ENCODE data around the gene FBRS.
A peak's percentile ranks its signal among the peaks of the same experiment; 100 is the strongest.
"Not testable (repeated sequence)": the region's sequence is repeated elsewhere in the genome, so short reads cannot be mapped to it uniquely, and the experiment has no call there.

FBRS gene

DNA sequence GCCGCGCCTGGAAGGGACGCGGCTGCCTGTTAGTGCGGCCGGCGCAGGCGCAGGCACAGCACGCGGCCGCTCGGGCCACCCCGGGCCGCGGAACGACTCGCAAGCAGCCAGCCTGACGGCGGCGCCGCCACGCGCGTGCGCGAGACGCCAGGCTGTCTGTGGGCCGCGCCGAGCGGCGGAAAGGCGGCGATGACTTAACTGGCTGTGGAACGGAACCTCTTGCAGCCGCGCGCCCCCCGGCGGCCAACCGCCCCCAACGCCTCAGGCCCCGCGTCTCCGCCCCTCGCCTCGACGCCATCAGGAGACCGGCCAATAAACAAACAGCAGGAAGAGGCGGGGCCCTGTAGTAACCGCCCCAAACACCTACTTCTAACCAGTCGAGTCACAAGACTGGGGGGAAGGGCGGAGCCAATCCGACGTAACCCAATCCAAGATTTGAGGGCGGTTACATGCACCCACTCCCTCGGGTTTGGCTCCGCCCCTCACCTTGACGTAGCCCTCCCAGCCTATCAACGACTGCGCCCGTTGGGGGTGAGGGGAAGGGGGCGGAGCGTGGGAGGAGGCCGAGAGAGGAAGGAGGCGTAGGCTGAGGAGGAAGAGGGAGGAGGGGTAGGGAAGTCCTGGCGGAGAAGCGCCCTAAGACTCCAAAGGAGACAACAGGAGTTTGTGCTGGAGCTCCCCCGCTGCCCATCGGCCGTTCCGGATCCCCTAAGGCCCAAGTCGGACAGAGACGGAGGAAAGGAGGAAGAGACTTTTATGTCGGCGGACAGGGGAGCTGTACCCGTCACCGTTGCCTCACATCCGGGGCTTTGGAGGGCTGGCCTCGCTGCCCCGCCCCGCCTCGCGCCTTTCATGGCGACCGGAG, at the start of gene FBRS:
TSS of gene FBRS (plus strand) at position 566 of the 865 bp plus-strand sequence. CDS start 1,088 bp downstream, outside the sequence.
- DNase-seq (ENCODE audit: low read depth) = peak; percentile 99

DNA sequence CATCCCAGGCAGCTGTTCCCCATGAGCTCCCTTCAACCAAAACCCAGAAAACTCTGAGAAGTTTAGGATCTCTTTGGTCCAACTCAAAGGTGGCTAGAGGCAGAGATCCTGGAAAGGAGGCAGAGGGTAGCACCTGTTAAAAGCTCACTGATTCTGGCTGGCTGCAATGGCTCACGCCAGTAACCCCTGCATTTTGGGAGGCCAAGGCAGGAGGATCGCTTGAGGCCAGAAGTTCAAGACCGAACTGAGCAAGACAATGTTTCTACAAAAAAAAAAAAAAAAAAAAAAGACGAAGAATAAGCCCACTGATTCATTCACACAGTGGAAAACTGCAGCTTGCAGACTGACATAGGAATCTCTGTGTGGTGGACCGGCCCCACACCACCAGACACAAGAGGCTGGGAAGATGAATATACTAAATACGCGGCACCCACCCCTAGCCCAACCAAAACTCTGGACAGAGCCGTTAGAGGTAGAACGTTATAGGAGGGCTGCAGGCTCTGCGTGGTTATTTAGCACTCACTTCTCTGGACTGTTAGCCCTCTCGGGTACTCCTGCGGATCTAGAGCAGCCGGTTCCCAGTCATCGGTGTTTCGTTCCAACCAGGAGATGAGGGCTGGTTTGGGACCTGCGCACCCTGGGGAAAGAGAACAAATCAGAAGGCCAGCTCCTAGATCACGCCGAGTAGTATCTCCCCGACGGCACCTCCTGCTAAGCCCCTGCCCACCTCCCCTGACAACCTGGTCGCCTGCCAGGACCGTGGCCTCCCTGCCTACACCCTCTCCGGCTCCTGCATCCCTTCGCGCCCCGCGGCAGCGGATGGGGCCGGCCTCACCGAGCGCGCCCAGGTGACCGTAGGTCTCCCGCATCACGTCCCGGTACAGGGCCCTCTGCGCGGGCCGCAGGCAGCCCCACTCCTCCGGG, 49.0 kb upstream of the FBRS start:
- peak; percentile 29 for DNase-seq (ENCODE audit: low read depth)

DNA sequence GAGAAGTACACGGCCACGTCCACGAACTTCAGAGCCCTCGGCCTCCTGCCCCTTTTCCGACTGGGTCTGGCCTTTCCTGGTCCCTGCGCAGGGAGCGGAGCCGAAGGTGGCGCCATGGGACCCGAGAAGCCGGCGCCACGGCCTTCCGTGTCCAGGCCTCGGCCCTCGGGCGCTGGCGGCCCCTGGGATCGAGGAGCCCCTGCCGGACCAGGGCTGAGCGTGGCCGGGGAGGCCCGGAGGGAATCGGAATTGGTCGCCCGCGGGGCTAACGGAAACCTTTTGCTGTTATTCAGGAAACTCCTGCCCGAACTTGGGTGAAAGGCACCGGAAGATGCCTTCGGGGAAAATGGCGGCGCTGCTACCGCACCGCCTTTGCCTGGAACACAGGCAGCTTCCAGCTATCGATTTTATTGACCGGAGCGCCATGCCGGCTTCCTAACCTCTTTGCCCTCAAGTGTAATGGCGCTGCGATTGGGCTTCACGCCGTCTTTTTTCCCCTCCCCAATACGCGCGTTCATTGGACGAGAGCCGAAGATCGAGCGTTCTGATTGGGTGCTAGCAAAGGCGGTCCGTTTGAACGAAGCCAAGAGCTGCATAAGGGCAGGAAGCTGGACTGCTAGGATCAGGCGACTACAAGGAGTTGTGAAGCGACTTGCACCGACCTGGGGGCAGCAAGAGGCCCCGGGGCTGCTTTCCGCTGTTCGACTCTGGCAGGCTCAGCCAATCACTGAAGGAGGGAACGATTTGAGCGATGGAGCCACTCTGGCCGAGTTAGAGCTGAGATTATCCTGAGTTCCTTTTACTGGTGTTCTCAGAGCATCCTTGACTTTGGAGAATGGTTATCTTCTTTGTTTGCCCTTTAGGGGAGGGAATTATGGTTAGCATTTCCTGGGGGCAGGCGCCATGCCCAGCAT, 48.0 kb upstream of the FBRS start, which contains the start of gene ZNF689:
TSS of gene ZNF689 (minus strand) at position 464 of the 914 bp plus-strand sequence. CDS start at position 116, 348 bp downstream.
- peak; percentile 87 for DNase-seq (ENCODE audit: low read depth)

DNA sequence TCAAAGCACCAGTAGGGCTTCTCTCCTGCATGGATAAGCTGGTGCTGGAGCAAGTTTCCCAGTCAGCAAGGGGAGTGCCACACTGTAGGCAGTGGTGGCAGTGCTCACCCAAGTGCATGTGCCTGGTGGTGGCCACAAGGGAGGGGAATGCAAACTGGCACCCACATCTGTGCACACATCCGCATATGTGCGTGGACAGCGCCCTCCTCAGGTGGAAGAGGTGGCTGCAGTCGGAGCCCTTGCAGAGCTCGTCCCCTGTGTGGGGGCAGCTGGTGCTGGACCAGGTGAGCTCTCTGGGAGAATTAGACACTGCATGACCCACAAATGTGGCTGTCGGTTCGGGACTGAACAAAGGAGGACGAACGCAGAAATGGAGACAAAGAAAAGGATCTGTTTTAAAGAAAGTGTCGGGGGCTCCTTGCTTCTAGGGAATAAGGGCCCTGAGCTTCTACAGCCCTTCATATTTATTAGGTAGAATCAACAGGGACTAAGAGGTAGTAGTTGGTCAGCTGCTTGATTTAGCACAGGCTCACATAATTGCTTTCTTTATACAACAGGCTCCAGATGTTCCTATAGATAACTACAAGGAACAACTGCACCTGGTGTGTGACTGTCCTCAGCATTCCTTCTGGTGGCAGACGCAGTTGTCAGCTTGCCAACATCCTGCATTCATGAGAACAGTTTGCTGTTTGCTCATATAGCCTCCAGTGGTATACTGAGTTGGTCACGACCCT, 42.7 kb upstream of the FBRS start:
- DNase-seq (ENCODE audit: low read depth) = peak; percentile 33

DNA sequence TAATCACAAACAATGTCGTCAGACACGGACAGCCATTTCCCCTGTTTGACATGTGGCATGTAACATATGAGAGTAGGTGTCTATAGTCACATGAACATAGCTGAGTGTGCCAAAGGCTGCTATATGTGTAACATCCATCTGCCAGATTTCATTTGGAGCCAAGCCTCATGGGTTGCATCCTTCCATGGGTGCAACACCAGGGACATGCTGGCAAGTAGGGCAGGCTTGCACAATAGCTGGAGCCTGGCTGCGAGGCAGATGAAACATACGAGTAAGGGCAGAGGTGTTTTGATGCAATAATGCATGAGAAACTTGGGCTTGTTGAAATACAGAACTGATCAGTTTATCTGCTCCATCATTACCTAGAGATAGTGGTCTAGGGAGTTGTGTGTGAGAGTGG, 39.0 kb upstream of the FBRS start:
- no peak for DNase-seq (ENCODE audit: low read depth)

DNA sequence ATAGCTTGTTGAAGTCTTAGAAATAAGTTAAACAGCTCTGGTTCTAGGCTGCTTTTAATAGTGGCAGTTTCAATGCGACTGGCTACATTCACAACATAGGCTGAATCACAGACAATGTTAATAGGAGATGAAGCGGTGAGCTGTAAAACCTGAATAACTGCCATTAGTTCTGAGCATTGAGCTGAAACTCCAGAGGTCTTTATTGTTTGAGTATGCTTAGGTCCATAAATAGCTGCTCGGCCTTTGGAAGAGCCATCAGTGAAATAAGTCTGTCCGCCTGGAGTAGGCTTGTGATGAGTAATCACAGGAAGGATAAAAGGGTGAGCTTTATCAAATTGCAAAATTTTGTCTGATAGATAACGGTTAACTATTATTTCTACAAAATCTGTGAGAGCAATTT, 38.6 kb upstream of the FBRS start:
- DNase-seq (ENCODE audit: low read depth) = no peak

DNA sequence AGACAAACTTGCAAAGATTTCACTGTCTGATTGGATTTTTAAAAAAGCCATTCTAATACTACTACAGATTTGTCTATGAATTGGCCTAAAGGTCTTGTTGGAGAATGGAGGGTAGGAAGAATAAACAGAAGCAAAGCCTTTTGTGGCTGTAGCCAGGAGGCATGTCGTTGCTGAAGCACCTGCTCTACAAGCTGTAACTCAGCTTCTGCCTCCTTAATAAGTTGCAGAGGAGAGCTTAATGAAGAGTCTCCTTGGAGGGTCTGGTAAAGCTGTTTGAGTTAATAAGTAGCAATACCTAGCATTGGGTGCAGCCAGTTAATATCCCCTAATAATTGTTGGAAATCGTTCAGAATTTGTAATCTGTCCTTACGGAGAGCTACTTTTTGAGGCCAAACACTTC, 38.1 kb upstream of the FBRS start:
- no peak for DNase-seq (ENCODE audit: low read depth)

DNA sequence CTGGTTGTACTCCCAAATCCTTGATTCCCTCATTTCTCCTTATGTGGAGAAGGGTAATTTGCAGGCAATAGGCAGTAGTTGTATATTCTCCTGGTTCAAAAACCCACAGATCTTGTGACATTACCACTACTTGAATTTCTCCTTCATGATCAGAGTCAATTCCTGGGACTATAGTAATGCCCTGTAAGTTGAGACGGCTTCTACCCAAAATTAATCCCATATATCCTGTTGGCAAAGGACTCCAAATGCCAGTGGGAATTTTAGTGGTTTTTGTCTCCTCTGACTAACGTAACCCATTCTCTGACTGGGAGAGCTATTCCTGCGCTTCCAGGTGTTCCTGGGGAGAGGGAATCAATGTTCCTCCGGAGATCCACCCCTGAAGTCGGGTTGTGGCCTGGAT, 36.5 kb upstream of the FBRS start:
- DNase-seq (ENCODE audit: low read depth) = no peak

DNA sequence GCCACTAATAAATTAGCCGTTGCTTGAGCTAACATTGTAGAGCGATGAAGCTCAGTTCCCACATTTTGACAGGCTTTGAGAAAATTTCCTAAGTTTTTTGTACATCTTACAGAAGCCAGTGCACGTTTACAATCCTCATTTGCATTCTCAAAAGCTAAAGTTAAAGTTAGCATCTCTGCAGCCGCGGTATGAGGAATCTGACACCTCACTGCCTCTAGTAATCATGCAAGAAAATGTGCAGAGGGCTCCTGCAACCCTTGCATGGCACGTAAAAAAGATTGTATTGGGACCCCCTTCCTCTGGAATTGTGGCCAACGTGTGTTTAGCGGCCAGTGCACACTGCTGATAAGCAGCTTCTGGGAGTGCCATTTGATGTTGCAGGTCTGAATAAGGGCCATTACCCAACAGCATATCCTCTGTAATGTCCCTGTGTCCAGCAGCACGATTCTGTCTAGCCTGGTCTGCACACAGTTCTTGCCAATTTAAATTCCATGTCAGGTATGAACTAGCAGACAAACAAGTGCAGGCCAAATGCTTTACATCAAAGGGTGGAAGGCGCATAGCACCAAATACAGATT, 35.7 kb upstream of the FBRS start:
- no peak for DNase-seq (ENCODE audit: low read depth)

DNA sequence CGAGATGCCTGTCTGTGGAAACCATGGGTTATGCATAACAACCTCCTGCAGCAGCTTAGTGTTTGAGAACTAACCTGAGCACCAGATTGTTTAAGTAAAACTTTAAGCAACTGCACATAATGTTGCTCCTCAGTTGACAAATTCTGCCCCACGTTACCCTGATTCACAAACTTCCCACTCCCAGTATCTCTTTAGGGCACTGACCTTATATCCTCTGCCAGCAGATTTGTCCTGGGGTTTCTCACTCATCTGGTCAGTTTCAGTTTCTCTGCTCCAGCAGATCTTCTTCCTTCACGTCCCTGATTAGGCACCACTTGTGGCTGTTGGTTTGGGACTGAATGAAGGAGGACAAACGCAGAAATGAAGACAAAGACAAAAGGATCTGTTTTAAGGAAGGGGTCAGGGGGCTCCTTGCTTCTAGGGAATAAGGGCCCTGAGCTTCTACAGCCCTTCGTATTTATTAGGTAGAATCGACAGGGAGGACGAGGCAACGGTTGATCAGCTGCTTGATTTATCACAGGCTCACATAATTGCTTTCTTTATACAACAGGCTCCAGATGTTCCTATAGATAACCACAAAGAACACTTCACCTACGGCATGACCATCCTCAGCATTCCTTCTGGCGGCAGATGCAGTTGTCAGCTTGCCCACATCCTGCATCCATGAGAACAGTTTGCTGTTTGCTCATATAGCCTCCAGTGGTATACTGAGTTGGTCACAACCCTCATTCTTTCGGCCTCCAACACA, 34.5 kb upstream of the FBRS start:
- DNase-seq (ENCODE audit: low read depth) = no peak

DNA sequence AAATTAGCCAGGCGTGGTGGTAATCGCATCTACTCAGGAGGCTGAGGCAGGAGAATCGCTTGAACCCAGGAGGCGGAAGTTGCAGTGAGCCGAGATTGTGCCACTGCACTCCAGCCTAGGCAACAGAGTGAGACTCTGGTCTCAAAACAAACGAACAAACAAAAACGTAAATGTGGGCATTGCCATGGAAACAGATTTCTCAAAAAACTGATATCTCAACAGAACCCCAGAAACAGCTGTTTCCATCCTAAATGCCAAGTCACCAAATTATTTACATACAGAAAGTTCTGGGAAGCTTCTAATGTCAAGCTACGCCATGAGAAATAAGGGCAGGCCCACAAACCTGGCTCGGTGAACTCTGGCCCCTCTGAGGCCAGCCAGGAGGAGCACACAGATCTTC, 32.0 kb upstream of the FBRS start:
- no peak for DNase-seq (ENCODE audit: low read depth)

DNA sequence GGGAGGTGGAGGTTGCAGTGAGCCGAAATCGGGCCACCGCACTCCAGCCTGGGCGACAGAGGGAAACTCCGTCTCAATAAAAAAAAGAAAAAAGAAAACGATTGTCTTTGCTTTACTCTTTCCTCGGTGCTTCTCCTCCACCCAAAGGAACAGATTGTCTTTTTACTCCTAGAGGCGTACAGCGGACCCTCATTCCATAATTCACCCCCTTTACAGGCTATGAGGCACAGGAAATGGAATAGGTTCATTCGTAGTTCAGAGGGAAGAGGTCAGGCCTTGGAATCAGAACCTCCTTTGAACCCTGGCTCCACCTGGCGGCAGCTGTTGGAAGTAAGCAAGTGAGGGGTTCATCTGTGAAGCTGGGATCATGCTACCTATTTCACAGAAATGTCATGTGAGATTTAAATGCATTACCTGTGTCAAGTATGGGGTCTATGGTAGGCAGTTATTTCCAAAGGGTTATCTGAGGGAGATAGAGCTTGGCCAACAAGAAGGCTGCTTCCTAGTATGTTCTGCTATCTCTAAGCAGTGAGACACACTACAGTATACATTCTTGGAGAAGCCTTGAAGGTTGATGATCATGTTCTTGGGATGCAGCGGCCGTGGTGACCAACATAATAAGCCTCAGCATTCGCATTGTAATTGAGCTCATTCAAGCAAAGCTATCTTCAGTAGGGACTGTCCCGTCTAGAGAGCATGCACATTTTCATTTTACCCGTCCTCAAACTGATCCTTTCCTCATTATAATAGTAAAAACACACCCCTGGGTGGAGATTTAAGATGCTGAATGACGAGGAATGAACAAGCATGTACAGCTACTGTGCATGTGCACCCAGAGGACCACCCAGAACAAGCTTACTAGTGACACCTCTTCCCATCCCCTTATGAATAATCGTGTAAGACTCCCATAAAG, 29.3 kb upstream of the FBRS start:
- DNase-seq (ENCODE audit: low read depth) = peak; percentile 66

DNA sequence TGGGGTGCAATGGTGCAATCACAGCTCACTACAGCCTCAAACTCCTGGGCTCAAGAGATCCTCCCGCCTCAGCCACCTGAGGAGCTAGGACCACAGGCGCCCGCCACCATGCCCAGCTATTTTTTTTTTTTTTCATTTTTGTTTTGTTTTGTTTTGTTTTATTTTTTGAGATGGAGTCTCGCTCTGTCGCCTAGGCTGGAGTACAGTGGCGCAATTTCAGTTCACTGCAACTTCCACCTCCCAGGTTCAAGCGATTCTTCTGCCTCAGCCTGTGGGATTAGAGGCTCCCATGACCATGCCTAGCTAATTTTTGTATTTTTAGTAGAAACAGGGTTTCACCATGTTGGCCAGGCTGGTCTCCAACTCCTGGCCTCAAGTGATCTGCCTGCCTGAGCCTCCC, 25.8 kb upstream of the FBRS start:
- not testable (repeated sequence) for DNase-seq (ENCODE audit: low read depth)

DNA sequence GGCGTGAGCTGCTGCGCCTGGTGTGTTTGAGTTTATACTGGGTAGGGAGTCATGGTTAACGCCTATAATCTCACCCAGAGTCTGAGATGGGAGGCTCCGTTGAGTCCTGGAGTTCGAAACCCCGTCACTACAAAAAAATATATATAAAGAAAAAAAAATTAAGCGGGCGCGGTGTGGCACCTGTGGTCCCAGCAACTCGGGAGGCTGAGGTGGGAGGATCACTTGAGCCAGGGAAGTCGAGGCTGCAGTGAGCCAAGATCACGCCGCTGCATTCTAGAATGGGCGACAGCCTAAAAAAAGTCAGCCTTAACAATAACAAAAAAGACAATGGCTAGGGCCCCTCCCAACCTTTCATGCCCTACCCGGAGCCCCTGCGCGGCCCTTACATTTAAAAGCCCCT, 24.7 kb upstream of the FBRS start:
- DNase-seq (ENCODE audit: low read depth) = no peak

DNA sequence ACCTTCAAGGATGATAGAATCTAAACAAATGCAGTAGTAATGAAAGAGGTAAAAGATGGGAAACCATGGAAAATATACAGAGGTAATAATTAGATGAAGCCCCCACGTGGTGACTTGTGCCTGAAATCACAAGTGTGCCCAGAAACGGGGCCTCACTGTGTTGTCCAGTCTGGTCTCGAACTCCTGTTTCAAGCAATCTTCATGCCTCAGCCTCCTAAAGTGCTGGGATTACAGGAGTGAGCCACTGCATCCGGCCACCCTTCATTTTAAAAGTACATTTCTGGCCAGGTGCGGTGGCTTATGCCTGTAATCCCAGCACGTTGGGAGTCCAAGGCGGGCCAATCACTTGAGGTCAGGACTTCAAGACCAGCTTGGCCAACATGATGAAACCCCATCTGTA, 21.6 kb upstream of the FBRS start:
- DNase-seq (ENCODE audit: low read depth) = no peak

DNA sequence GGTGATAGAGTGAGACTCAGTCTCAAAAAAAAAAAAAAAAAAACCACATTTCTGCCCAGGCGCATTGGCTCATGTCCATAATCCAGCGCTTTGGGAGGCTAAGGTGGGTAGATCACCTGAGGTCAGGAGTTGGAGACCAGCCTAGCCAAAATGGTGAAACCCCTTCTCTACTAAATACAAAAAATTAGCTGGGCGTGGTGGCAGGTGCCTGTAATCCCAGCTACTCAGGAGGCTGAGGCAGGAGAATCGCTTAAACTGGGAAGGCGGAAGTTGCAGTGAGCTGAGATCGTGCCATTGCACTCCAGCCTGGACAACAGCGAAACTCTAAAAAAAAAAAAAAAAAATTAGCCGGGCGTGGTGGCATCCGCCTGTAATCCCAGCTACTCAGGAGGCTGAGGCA, 21.1 kb upstream of the FBRS start:
- DNase-seq (ENCODE audit: low read depth) = not testable (repeated sequence)

DNA sequence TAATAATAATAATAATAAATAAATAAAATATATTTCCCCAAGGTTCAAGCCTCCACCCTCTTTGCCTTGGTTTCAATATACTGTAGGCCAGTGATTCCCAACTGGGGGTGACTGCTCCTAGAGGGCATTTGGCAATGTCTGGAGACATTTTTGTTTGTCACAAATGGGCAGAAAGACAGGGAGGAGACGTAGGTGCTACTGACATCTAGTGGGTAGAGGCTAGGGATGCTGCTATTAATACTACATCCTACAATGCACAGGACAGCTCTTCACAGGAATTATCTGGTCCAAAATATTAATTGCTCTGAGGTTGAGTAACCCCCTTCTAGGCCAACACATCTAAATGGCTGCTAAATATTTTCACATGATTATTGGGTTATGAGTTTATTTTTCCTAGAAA, 20.3 kb upstream of the FBRS start:
- DNase-seq (ENCODE audit: low read depth) = no peak

DNA sequence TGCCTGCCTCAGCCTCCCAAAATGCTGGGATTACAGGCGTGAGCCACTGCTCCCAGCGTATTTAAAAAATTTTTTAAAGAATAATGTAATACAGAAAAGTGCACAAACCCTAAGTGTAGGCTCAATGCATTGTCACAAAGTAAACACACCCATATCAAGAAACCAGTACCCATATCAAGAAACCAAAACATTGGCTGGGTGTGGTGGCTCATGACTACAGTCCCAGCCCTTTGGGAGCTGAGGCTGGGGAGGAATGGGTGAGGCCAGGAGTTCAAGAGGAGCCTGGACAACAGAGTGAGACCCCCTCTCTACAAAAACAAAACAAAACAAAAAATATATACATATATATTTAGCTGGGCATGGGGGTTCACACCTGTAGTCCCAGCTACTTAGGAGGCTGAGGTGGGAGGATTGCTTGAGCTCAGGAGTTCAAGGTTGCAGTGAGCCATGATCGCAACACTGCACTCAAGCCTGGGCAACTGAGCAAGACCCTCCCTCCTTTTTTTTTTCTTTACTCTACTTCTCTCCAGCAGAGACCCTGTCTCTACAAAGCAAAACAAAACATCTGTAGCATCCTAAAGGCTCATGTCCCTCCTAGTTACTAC, 16.8 kb upstream of the FBRS start:
- no peak for DNase-seq (ENCODE audit: low read depth)
